DND-41 (cell line): ENCODE measurements around the gene STARD13.

ENCODE experiments used
- CTCF ChIP-seq: IDR thresholded peaks from 2 replicates; pipeline ENCODE4 v1.5.1; 2012; ENCODE audit warnings: borderline replicate concordance, low read length, moderate library complexity, mild to moderate bottlenecking; ENCODE audit not compliant: poor library complexity, severe bottlenecking; ENCODE audit errors: extremely low read depth
- EZH2 ChIP-seq: IDR thresholded peaks from 3 replicates; pipeline ENCODE4 v1.6.1; 2012; ENCODE audit warnings: borderline replicate concordance, low read depth, mild to moderate bottlenecking, moderate library complexity, low read length, inconsistent platforms; ENCODE audit not compliant: severe bottlenecking

- no peak for TF ChIP-seq CTCF
- no peak for TF ChIP-seq EZH2
Observed at GRCh38 chr13:33199289-33199850, 86.2 kb downstream of the STARD13 start.
